ENCODE measurements around the gene PACS1.

Gene PACS1

DNA sequence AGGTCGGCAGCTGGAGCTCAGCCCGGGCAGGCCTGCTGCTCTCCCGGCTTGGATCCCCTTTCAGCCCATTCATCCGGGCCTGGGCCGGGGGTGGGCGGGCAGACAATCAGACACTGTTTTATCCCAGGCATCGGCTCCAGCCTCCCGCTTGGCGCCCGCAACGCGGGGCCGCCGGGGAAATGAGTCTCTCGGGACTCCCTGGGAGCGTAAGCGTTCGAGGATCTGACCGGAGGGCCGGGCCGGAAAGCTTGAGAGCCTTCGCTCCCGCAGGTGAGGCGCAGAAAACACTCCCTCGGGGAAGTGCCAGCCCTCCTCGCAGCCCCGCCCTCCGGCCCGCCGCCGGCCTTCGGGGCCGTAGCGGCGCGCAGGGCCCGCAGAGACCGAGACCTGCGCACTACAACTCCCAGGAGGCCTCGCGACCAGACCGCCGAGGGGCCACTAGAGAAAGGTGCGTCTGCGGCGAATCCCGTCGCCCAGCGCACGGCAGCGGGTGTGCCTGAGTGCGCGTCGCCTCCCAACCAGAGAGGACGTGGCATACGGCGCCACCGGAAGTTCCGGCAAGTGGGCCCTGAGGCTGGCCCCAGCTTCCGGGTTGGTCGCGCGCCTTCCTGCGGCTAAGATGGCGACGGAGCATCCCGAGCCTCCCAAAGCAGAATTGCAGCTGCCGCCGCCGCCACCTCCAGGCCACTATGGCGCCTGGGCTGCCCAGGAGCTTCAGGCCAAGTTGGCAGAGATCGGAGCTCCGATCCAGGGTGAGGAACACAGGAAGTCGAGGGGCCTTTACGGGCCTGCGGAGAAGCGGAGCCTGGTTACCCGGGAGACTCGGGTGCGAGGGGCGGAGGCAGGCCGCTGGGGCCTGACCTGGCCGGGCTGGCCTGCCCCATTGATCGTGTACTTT lies 18.1 kb upstream of the PACS1 start, which contains the start of gene SF3B2:
Gene SF3B2, plus strand, starts transcription at position 599 of the 898 bp plus-strand sequence. Its CDS starts 21 bp downstream, at position 620.
- H3K27me3 ChIP-seq (ENCODE audit: control insufficient read depth, low read length) = no peaks in the 10 kb centered on the region
- H3K36me3 ChIP-seq (ENCODE audit: control insufficient read depth, low read length) = peaks cover 47% of the 10 kb centered on the region
- H3K79me2 ChIP-seq (ENCODE audit: control insufficient read depth, low read length) = peaks cover 45% of the 10 kb centered on the region
- peaks cover 4% of the 10 kb centered on the region; the same call in 1 of the 2 replicates for H4K20me1 ChIP-seq (ENCODE audit: control insufficient read depth, insufficient read depth, low read depth, low read length)
- no peak for TF ChIP-seq EZH2phosphoT487 (IDR thresholded peaks at IDR 0.05; ENCODE audit: borderline replicate concordance, low read length)
- TF ChIP-seq, protein P1, sequence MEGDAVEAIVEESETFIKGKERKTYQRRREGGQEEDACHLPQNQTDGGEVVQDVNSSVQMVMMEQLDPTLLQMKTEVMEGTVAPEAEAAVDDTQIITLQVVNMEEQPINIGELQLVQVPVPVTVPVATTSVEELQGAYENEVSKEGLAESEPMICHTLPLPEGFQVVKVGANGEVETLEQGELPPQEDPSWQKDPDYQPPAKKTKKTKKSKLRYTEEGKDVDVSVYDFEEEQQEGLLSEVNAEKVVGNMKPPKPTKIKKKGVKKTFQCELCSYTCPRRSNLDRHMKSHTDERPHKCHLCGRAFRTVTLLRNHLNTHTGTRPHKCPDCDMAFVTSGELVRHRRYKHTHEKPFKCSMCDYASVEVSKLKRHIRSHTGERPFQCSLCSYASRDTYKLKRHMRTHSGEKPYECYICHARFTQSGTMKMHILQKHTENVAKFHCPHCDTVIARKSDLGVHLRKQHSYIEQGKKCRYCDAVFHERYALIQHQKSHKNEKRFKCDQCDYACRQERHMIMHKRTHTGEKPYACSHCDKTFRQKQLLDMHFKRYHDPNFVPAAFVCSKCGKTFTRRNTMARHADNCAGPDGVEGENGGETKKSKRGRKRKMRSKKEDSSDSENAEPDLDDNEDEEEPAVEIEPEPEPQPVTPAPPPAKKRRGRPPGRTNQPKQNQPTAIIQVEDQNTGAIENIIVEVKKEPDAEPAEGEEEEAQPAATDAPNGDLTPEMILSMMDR (IDR thresholded peaks at IDR 0.05; ENCODE audit: low read depth, low read length, poor library complexity, severe bottlenecking) = no peak
- peak within 1 kb of the TSS; percentile 83 for H3K4me3 ChIP-seq (ENCODE audit: low read length)
- peaks cover 25% of the 10 kb centered on the region for H3K4me1 ChIP-seq (ENCODE audit: control insufficient read depth, low read length)
- no peaks in the 10 kb centered on the region for H3K9me2 ChIP-seq (replicated peaks; ENCODE audit: control insufficient read depth, low read length)
- no peaks in the 10 kb centered on the region for H3K9me3 ChIP-seq (ENCODE audit: control insufficient read depth, insufficient read depth, low read length)
- H3K4me2 ChIP-seq (ENCODE audit: low read length) = peak within 1 kb of the TSS; percentile 77
- peak within 1 kb of the TSS; percentile 47 for H3K27ac ChIP-seq (ENCODE audit: low read depth, low read length)
- no peaks in the 10 kb centered on the region for H3F3A ChIP-seq (ENCODE audit: control insufficient read depth, insufficient read depth)

DNA sequence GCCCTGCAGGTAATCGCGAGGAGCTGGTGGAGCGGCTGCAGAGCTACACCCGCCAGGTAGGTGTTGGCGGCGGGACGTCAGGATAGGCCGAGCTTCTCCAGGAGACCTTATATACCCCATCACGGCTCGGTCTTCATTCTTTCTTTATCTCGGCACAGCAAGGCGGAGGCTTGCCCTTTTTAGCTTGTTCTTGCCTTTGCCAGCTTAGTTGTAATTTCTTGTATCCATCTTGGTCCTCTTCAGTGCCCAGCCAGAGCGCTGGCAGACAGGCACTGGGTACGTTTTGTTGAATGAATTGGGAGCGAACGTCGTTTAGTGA lies 17.4 kb upstream of the PACS1 start:
- Histone ChIP-seq H3K9me2 (replicated peaks; ENCODE audit: control insufficient read depth, low read length) (no peaks in the 10 kb centered on the region), H4K20me1 (ENCODE audit: control insufficient read depth, insufficient read depth, low read depth, low read length) (peaks cover 4% of the 10 kb centered on the region; the same call in 1 of the 2 replicates), H3K4me2 (ENCODE audit: low read length) (peak overlapping the region; percentile 77), H3K36me3 (ENCODE audit: control insufficient read depth, low read length) (peaks cover 52% of the 10 kb centered on the region), H3K4me1 (ENCODE audit: control insufficient read depth, low read length) (peaks cover 25% of the 10 kb centered on the region), H3K9me3 (ENCODE audit: control insufficient read depth, insufficient read depth, low read length) (no peaks in the 10 kb centered on the region), H3F3A (ENCODE audit: control insufficient read depth, insufficient read depth) (no peaks in the 10 kb centered on the region), H3K27ac (ENCODE audit: low read depth, low read length) (peak overlapping the region; percentile 47), H3K27me3 (ENCODE audit: control insufficient read depth, low read length) (no peaks in the 10 kb centered on the region), H3K4me3 (ENCODE audit: low read length) (peak overlapping the region; percentile 83), H3K79me2 (ENCODE audit: control insufficient read depth, low read length) (peaks cover 45% of the 10 kb centered on the region)
- no peak for TF ChIP-seq EZH2phosphoT487 (IDR thresholded peaks at IDR 0.05; ENCODE audit: borderline replicate concordance, low read length)
- TF ChIP-seq, protein P1 (IDR thresholded peaks at IDR 0.05; ENCODE audit: low read depth, low read length, poor library complexity, severe bottlenecking) = no peak

DNA sequence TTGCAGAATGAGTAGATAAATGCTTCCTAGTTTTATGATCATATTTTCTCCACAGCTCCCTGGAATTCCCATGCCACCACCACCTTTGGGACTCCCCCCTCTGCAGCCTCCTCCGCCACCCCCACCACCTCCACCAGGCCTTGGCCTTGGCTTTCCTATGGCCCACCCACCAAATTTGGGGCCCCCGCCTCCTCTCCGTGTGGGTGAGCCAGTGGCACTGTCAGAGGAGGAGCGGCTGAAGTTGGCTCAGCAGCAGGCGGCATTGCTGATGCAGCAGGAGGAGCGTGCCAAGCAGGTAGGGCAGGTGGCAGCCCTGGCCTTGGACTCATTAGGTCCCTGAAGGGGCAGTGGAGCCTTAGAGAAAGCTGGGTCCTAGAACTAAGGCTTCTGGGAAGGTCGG lies 15.1 kb upstream of the PACS1 start:
- Histone ChIP-seq H3K9me2 (replicated peaks; ENCODE audit: control insufficient read depth, low read length) (no peaks in the 10 kb centered on the region), H3K79me2 (ENCODE audit: control insufficient read depth, low read length) (peaks cover 45% of the 10 kb centered on the region), H3K27me3 (ENCODE audit: control insufficient read depth, low read length) (no peaks in the 10 kb centered on the region), H3K4me1 (ENCODE audit: control insufficient read depth, low read length) (peaks cover 18% of the 10 kb centered on the region), H3K9me3 (ENCODE audit: control insufficient read depth, insufficient read depth, low read length) (no peaks in the 10 kb centered on the region), H3K4me3 (ENCODE audit: low read length) (no peak overlapping the region), H3K4me2 (ENCODE audit: low read length) (no peak overlapping the region), H4K20me1 (ENCODE audit: control insufficient read depth, insufficient read depth, low read depth, low read length) (peaks cover 4% of the 10 kb centered on the region; the same call in 1 of the 2 replicates), H3F3A (ENCODE audit: control insufficient read depth, insufficient read depth) (no peaks in the 10 kb centered on the region), H3K27ac (ENCODE audit: low read depth, low read length) (no peak overlapping the region), H3K36me3 (ENCODE audit: control insufficient read depth, low read length) (peaks cover 74% of the 10 kb centered on the region)
- no peak for TF ChIP-seq EZH2phosphoT487 (IDR thresholded peaks at IDR 0.05; ENCODE audit: borderline replicate concordance, low read length)
- TF ChIP-seq, protein P1 (IDR thresholded peaks at IDR 0.05; ENCODE audit: low read depth, low read length, poor library complexity, severe bottlenecking) = no peak
